NCI-H524 (cell line): Measurements from ENCODE around the gene TLNRD1.

Source experiments
- DNase-seq, 2 experiments: peaks; one replicate each; lab custom pipeline; 2025; lab: John Stamatoyannopoulos, UW

The TLNRD1 gene

DNA sequence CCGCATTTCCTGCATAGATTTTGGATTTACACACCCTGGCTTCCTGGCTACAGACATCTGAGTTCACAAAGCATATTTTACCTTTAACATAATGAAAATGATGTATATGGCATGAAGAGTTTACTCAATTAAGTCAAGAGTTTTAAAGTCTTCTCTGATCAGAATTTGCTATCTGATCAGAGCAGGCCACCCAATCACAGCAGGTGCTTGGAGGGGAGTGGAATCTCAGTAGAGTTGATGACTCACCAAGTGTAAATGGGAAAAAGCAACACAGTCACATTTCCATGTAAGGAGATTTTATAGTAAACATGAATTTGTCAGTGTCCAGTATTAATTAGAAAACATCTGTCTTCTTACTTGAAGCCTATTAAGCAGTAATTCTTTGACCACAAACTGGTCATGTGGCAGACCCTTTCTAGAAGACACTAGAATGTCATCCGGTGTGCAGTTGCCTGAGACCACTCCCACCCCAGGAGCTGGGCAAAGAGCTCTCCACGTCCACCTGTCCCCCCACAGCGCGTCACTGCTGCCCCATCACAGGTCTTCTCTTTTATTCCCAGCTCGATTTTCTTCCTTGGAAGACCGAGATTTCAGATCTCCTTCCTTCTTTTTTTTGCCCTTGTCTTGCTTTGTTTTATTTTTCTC lies 21.9 kb upstream of the TLNRD1 start:
- DNase-seq, result no peak

DNA sequence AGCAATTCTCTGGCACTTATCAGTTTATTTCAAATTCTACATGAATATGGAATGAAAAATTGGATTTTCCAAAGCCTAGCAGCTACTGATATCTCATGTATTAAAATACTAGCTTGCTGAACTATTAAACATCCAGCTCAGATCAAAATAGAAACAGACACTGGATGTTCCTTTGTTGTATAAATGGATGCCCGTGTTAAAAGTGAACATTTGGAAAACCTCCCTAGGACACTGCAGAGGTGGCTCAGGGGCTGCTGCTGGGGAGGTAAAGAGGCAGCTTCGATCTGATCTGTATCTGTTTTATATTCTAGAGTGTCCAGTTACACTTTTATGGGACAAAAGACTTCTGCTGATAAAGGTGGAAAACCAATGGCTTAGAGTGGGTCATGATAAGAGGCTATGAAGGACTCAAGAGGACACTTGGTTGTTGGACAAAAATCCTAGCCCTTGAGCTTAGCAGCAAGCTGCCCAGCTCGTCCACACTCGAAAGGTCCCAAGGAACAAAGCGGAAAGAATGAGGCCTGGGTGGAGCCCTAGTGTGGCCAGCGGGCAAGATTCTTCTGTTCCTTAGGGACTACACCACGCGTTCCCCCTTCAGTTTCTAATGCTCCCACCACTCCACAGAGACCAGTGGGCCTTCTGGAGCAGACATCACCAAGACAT lies 21.1 kb upstream of the TLNRD1 start:
- no peak for DNase-seq

DNA sequence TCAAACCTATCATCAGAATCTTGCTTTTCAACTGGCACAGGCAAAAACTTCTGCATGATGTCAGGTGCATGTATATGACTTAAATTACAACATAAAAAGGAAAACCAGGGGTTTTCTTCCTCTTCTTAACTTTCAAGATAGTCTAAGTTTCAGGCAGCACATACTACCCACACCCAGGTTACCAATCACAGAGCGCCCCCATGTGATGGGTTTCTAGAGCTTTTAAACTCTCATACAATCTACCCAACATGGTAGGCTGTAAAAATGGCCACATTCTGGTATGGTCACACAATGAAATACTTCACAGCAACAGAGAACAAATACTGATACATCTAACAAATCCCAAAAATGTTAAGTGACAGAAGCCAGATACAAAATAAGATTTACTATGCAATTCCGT lies 18.5 kb upstream of the TLNRD1 start:
- DNase-seq, result no peak

DNA sequence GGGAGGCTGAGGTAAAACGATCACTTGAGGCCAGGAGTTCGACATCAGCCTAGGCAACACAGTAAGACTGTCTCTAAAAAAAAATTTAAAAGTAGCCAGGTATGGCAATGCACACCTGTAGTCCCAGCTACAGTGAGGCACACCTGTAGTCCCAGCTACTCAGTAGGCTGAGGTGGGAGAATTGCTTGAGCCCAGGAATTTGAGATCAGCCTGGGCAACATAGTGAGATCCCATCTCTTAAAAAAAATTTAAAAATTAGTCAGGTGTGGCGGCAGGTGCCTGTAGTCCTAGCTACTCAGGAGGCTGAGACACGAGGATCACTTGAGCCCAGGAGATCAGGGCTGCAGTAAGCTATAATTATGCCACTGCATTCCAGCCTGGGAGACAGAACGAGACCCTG lies 17.9 kb upstream of the TLNRD1 start:
- DNase-seq, result no peak

DNA sequence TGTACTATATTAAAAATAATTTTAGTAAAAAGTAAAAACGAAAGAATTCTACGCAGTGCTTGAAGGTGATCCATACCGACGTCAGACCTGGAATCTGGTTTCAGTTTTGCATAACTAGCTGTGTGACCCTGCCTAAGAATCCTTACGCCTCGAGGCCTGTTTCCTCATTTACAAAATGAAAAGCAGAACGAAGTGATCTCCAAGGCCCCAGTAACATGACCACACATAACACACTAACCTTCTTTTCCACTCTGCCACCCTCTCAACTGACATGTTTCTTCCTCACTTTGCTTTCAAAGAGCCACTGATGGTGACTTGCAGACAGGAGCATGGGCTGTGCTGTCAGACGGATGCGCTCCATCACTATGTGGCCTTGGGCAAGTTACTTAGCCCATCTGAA lies 15.9 kb upstream of the TLNRD1 start:
- DNase-seq, result no peak

DNA sequence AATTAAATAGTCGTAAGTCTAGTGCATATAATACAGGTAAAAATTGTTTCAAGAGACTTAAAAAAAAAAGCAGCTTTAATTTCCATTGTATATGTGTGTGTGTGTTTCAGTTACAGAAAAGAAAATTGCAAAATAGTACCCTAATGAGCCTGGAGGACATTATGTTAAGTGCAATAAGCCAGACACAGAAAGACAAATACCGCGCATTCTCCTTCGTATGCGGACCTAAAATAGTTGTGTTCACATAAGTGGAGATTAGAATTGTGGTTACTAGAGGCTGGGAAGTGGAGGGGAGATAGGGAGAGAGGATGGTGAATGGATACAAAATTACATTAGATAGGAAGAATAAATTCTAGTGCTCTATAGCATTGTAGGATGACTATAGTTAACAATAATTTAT lies 14.7 kb upstream of the TLNRD1 start:
- DNase-seq, result no peak

DNA sequence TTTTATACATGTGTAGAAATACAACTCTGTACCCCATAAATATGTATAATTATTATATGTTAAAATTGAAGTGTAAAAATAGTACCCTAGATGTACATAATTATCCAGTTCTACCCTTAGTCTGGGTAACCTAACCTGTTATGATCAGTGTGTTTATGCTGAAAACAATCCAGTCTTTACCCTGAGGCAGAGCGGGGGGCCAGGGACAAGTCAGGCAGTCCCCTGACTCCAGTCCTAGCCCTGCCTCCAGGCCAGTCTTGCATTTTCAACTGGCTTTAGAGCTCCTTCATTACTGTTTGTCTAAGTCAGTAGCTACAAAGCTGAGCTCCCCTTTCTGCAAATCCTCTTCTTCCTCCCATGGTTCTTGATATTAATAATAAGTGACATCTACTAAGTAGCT lies 14.2 kb upstream of the TLNRD1 start:
- no peak for DNase-seq

DNA sequence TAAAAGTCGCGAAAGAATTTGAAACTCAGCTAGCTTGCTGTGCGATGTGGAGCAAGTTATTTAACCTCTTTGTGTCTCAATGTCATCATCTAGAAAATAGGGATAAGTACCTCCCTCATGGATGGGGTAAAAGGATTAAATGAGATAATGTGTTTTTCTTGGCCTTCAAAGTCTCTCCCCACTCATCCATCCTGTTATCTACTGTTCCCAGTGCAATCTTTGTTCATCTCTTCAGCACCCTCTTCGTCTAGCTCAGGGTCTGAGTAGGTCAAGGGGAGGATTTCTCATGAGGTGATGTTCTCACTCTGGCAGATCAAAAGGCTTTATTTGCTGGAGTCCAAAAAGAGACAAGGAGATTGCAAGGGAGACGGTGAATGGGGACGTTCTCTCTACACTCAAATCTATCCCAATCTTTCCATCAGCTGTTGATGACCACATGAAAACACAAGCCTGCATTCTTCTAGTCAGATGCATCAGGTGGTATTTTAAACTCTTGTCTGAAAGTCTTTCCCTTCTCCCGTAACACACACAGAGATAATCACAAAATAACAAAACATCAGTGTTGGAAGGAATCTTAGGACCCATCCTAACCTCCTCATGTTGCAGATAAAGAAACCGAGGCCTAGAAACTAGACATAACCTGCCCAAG lies 12.5 kb upstream of the TLNRD1 start:
- no peak for DNase-seq

DNA sequence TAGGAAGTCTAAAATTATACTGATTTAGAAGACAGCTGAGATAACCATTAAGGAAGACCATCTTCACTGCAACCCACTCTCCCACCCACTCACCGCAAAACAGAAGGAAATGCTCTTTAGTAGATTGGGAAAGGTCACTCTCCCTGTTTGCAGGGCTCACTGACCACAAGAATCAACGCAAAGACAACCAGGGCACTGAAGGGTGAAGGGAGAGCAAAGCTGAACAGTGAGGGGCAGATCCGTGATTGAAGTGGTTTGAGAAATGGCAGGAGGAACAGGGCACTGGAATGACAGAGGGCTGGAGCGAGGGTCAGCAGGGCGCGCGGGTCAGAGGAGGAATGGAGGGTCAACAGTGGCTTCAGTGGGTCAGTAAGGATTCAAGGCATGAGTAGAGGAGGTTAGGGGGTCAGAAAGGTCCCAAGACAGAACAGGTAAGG lies 11.6 kb upstream of the TLNRD1 start:
- peak in 1 of 2 experiments; percentile 33 for DNase-seq

DNA sequence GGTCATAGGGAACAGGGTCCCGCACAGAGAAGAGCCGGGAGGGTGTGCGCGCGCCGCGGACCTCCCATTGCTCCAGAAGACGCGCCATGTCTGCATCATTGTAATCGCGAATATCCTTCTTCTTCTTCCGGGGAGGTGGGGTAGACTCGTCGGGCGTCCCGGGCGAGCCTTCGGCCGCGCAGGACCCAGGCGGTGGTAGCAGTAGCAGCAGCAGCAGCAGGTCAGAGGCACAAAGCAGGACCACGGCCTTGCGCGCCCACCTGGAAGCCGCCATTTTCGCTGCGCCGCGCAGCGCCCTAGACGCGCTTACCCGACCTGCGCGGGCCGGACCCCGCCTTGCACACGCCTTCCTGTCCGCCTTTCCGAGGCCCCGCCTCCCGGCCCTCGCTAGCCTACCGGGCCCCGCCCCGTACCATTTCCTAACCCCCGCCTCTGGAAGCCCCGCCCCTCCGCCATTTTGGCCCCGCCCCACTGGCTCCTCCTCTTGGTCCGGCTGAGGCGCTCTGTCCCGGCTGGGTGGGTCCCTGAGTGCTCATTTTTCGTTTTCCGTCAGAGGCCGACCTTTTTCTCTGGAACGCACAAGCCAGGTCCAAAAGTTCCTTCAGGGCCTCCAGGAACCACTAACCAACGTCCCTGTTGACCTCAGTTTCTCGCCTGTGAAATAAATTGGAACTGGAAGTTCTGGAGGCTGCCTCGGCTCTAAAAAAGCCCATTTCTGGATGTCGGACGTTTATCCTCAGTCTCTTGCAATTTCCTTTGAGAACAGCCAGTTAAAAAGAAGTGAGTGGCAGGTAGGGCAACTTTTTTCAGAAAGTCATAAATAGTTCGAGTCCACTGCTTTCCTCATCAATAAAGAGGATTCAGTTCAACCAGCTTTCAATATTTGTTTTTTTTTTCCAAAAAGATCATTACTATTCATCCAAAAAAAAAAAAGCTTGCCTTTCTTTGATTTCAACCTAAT lies 10.9 kb upstream of the TLNRD1 start, which contains the start of gene MESD:
Gene MESD, minus strand, starts transcription at position 302 of the 961 bp plus-strand sequence. Its CDS starts 28 bp downstream, at position 274.
- peak; percentile 93 to 95 for DNase-seq

DNA sequence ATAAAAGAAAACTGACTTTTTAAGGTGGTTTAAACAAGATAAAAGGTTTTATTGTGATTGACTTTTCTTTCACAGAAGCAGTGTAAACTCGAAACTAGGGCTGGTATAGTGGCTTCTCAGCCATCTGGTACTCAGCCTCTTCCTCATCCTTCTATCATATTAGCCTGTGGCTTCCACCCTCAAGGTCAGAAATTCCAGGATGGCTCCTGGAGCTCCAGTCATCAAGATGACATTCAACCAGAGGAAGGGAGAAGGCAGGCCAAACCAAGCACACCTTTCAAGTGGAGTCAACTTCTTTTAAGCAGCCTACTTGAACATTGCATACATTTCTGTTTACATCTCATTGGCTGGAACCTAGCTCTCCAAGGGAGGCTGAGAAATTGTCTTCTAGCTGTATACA lies 9.8 kb upstream of the TLNRD1 start:
- DNase-seq, result no peak

DNA sequence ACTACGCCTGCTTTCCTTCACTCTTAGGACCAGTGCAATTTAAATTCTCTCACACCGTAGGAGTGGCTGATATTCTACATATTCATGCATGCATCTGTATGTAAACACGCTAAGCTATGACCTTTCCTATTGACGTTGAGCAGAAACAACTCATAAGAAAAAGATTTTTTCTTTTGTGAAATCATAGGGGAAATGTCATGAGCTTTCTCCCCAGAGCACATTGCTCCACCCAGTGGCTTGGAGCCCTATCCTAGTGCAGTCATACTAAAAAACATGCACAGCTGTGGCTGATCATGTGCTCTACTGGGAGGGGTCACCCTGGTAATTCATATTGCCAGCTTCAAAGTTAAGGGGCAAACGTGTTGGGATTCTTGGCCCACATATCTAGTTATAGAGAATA lies 9.3 kb upstream of the TLNRD1 start:
- peak in 1 of 2 experiments; percentile 76 for DNase-seq

DNA sequence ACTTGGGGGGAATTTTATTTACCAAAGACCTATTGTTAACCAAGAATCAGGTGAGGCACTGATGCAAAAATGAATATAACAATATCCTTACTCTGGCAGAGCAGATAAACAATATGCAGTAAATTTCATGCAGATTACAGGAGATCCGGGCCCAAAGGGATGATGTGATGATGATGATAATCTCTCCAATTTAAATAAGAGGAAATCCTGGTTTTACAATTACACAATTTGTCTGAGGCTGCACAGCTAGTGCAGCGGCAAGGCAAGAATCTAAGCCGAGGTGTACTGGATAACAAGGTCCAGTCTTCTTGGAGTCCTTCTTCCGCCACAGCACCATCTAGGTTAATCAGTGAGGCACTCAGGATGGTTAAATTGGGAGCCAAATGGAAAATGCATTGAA lies 8.7 kb upstream of the TLNRD1 start:
- DNase-seq, result no peak

DNA sequence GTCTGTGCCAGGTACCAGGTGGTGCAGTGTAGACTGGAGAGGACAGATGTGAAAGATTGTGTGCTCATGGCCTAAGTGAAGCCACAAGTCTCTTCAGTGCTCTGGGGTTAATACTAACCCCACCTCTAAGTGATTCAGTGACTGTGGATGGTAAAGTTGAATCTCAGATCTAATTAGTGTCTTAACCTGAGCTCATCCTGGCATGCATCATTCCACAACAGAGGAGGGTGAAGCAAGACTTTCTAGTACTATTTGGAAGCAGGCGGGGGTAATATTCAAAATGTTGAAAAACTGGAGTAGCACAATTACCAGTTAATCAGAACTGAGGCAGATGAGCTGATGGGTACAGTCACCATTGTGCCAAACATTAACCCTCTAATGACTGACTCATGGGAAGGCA lies 8.3 kb upstream of the TLNRD1 start:
- no peak for DNase-seq

DNA sequence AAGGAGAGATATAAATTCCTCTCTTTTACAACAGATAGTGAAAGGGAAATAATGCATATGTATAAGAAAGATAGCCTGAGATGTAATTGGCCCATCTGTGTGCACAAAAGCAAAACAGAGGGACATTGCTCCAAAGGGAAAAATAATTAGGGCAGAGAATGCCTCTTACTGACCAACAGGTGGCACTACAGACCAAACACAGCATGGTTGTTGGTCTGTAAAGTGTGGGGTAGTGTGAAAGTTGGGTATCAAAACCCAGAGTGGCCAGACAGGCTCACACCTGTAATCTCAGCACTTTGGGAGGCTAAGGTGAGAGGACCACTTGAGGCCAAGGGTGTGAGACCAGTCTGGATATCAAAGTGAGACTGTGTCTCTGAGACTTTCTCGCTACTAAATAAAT lies 4.5 kb upstream of the TLNRD1 start:
- DNase-seq, result peak; percentile 8 to 32

DNA sequence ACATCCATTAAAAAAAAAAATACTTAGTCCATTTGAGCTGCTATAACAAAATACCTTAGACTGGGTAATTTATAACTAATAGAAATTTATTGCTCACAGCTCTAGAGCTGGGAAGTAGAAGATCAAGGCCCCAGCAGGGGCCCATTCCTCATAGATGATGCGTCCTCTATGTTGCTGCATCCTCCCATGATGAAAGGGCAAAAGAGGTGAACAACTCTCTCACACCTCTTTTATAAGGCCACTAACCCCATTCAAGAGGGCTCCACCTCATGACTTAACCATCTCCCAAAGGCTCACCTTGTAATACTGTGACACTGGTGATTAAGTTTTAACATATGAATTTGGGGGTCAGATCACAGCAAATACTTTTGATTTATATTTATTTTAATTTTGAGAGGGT lies 3.0 kb upstream of the TLNRD1 start:
- no peak for DNase-seq

DNA sequence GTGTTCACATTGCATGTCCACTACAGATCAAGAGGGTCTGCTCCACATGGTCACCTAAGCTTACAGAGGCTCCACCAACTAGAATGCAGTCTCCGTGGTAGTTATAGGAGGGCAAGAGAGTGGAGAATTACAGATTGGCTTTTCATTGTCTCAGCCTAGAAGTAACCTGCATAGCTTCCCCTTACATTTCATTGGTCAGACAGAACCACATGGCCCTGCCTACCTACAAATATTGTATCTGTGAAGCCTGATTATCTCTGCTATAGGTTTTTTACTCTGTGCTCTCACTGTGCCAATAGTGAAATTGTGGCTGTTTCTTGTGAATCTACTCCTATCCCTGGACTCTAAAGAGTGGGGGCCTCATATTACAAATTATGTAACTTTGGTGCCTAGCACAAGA lies 2.5 kb upstream of the TLNRD1 start:
- DNase-seq, result no peak

DNA sequence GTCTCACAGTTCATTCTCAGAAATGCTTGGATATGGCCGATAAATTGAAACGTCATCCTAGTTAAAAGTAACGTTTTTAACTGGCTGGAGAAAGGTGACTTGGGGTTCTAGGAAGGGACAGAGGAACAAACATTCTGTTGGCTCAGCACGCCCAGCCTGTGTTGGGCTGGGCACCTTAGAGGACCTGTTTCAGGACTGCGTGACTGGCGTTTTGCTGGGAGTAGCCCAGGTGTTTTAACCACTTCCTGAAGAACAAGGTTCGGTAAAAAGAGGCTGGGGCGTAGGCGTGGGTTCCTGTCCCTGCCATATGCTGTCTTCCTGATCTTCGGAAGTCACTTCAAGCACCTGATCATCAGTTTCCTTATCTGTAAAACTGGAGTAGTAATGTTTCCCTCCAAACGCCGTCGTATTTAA lies 1.1 kb upstream of the TLNRD1 start:
- DNase-seq, result no peak

DNA sequence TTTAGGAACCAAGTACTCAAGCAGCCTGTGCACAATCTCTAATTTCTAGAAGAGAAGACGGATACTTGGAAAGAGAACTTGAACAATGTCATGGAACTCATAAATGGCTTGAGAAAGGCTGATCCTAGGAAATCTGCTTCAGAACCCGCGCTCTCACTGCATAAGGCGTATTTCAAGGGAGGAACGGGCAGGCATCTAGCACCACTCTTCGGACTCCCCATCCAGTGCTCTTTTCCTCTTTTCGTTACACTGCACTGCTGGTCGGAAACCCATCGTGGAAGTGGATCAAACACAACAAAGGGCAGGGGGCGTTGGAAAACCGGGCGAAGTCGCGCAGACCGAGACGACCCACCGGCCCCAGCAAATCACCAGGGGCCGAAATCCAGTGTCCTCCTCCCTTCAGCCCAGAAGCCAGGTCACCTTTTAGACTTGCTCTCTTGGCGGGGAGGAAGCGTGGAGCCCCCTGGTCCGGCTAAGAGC lies 539 bp upstream of the TLNRD1 start:
- DNase-seq, result peak in 1 of 2 experiments; percentile 51

DNA sequence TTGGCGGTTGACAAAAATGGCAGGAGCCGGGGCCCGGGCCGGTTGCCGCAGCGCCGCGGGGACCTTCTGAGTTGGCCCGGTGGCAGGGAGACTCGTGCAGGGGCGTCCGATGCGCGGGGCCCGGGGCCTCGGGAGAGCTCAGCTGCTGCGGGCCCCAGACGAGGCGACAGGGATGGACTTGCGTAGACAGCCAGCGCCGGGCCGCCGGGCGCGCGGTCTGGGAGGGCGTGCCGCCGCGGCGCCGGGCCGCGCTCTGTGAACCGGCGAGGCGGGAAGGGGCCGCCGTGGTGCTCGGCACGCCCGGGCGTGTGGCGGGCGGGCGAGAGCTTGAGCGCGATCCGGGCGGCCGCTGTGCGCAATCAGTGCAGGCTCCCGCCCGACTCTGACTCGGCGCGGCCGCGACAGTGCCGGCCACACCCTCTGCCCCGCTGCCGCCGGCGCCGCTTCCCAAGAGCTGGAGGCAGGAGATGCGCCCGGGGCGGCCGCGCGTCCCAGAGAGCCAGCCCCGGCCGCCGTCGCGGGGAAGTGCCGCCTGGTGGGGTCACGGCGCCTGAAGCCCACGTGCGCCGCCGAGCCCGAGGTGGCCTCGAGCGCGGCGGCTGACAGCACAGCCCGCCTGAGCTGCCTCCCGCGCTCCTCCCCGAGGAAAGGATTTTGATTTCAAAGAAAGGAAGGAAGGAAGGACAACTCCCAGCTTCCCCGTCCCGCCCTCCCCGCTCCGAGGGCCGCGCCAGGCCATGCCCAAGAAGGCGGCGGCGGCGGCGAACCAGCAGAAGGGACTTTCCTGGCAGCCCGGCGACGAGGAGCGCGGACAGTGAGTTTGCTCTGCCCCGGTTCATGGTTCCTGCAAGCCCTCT lies 657 bp downstream of the TLNRD1 start:
- peak; percentile 10 to 58 for DNase-seq

DNA sequence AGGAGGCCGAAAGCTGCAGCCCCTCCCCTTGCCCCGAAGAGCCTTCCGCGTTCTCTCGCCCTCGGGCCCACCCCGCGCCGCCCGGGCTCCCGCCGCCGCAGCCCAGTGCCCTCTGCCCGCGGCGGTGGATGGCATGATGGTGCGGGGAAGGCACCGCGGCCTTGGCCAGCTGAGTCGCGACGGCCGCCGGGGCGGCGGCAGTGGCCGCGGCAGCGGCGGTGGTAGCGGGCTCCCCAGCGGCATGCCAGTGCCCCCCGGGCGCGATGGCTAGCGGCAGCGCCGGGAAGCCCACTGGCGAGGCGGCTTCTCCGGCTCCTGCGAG lies 1.2 kb downstream of the TLNRD1 start:
- no peak for DNase-seq
